Mesendoderm (in vitro differentiated cells): ENCODE measurements around the gene GALNT7.

ENCODE experiments used
- DNase-seq: peaks from one replicate; pipeline ENCODE4 v3.0.0; 2013
- H2AK5ac ChIP-seq: 2 replicates; pipeline ENCODE4 v1.6.1; 2013; ENCODE audit warnings: low read length, inconsistent platforms
- H2BK120ac ChIP-seq: 2 replicates; pipeline ENCODE4 v1.6.1; 2013; ENCODE audit warnings: low read depth, mild to moderate bottlenecking, low read length, moderate library complexity, mixed read lengths
- H2BK15ac ChIP-seq: replicated peaks from 2 replicates; pipeline ENCODE4 v1.6.1; 2013; ENCODE audit warnings: low read depth, mild to moderate bottlenecking, moderate library complexity
- H2BK5ac ChIP-seq: 2 replicates; pipeline ENCODE4 v1.6.1; 2013; ENCODE audit warnings: low read length, inconsistent platforms
- H3K18ac ChIP-seq: 2 replicates; pipeline ENCODE4 v1.6.1; 2013; ENCODE audit warnings: mild to moderate bottlenecking, low read length, mixed read lengths
- H3K23ac ChIP-seq: one replicate; pipeline ENCODE4 v1.6.1; 2013; ENCODE audit warnings: low read length
- H3K27ac ChIP-seq: 2 replicates; pipeline ENCODE4 v1.5.1; 2013; ENCODE audit warnings: low read depth, mild to moderate bottlenecking, inconsistent platforms, low read length, moderate library complexity
- H3K27me3 ChIP-seq: 2 replicates; pipeline ENCODE4 v1.6.1; 2013; ENCODE audit warnings: low read length, control low read depth, mild to moderate bottlenecking, inconsistent platforms; ENCODE audit not compliant: insufficient read depth, poor library complexity
- H3K36me3 ChIP-seq: 2 replicates; pipeline ENCODE4 v1.6.1; 2013; ENCODE audit warnings: low read length, inconsistent platforms; ENCODE audit not compliant: control insufficient read depth, insufficient read depth
- H3K4ac ChIP-seq: one replicate; pipeline ENCODE4 v1.6.1; 2013; ENCODE audit warnings: low read depth, mild to moderate bottlenecking, low read length, moderate library complexity
- H3K4me1 ChIP-seq: 2 replicates; pipeline ENCODE4 v1.6.1; 2013; ENCODE audit warnings: low read depth, low read length, inconsistent platforms; ENCODE audit not compliant: control insufficient read depth
- H3K4me2 ChIP-seq: 2 replicates; pipeline ENCODE4 v1.6.1; 2013; ENCODE audit warnings: low read length
- H3K4me3 ChIP-seq: 2 replicates; pipeline ENCODE4 v1.5.1; 2013; ENCODE audit warnings: mild to moderate bottlenecking, low read length
- H3K56ac ChIP-seq: one replicate; pipeline ENCODE4 v1.6.1; 2013; ENCODE audit warnings: low read length
- H3K79me1 ChIP-seq: 2 replicates; pipeline ENCODE4 v1.6.1; 2013; ENCODE audit warnings: low read length, inconsistent platforms
- H3K79me2 ChIP-seq: 2 replicates; pipeline ENCODE4 v1.6.1; 2013; ENCODE audit warnings: mild to moderate bottlenecking, low read length; ENCODE audit not compliant: control insufficient read depth, insufficient read depth
- H3K9ac ChIP-seq: 2 replicates; pipeline ENCODE4 v1.6.1; 2013; ENCODE audit warnings: low read length, inconsistent platforms
- H4K5ac ChIP-seq: one replicate; pipeline ENCODE4 v1.6.1; 2013; ENCODE audit warnings: low read length
- H4K8ac ChIP-seq: one replicate; pipeline ENCODE4 v1.6.1; 2013; ENCODE audit warnings: low read depth, mild to moderate bottlenecking, control low read depth, low read length, moderate library complexity
- WGBS: extraction: QIAGEN DNeasy Blood & Tissue Kit; methylation state at CpG from one replicate; pipeline ENCODE4 v1.1.7; 2013; ENCODE audit warnings: low lambda C conversion rate, missing lambda C conversion rate; ENCODE audit not compliant: insufficient coverage; ENCODE audit errors: extremely low coverage; 5-methylcytosine and 5-hydroxymethylcytosine counted together

Gene GALNT7

DNA sequence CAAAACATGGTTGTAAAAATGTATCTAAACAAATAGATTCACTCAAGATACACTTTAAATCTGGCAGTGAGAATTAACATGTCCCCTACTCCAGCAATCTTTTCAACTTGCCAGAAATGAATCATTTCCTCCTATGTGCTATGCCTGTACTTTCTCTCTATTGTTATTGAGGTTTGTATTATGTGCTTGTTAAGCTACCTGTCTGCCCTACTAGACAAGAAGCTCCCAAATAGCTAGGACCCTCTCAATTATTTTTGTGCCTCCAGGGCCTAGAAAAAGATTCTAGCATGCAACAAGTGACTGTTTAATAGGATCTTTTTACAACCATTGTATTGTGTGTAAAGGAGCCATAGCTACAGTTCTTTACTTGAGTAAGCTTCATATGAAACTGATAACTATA lies 198.7 kb downstream of the GALNT7 start:
- Histone ChIP-seq H2BK120ac (no peak overlapping the region), H3K18ac (no peak overlapping the region), H2BK5ac (no peak overlapping the region), H3K4me1 (no peaks in the 10 kb centered on the region), H3K4ac (no peak overlapping the region), H3K36me3 (no peaks in the 10 kb centered on the region), H3K27ac (no peak overlapping the region), H3K56ac (no peak overlapping the region), H4K8ac (no peak overlapping the region), H2AK5ac (no peak overlapping the region), H3K4me3 (no peak overlapping the region), H3K4me2 (no peak overlapping the region), H2BK15ac (no peak overlapping the region), H4K5ac (no peak overlapping the region), H3K27me3 (no peaks in the 10 kb centered on the region), H3K79me1 (no peaks in the 10 kb centered on the region), H3K9ac (no peak overlapping the region), H3K23ac (no peak overlapping the region), H3K79me2 (no peaks in the 10 kb centered on the region)
- DNase-seq: no peak

DNA sequence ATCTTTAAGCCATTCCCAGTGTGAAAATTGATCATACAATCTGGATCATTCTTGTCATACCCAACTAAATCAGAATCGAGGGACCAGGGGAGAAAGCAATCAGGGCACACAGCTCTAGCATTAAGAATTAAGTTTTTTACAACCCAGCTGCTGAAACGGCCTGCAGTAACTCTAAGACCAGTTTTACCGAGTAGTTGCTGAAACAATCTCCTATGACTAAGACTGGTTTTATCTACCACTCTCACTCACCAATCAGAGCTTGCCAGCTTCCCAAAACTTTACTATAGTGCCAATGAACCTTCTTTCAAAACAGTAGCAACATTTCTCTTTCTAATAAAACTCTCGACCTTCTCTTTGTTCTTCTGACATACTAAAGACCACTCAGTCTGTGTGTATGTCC lies 199.3 kb downstream of the GALNT7 start:
- H3K4ac ChIP-seq: no peak overlapping the region
- H2AK5ac ChIP-seq: no peak overlapping the region
- no peak overlapping the region for H2BK15ac ChIP-seq
- no peak overlapping the region for H3K9ac ChIP-seq
- DNase-seq: no peak
- H4K5ac ChIP-seq: no peak overlapping the region
- H3K27ac ChIP-seq: no peak overlapping the region
- H2BK120ac ChIP-seq: no peak overlapping the region
- H3K4me1 ChIP-seq: no peaks in the 10 kb centered on the region
- no peaks in the 10 kb centered on the region for H3K27me3 ChIP-seq
- H2BK5ac ChIP-seq: no peak overlapping the region
- 100% methylated on average over 1 of the region's 4 CpGs for WGBS
- no peak overlapping the region for H3K4me3 ChIP-seq
- no peak overlapping the region for H3K18ac ChIP-seq
- no peak overlapping the region for H4K8ac ChIP-seq
- H3K23ac ChIP-seq: no peak overlapping the region
- no peak overlapping the region for H3K4me2 ChIP-seq
- H3K79me2 ChIP-seq: no peaks in the 10 kb centered on the region
- H3K79me1 ChIP-seq: no peaks in the 10 kb centered on the region
- H3K36me3 ChIP-seq: no peaks in the 10 kb centered on the region
- no peak overlapping the region for H3K56ac ChIP-seq

DNA sequence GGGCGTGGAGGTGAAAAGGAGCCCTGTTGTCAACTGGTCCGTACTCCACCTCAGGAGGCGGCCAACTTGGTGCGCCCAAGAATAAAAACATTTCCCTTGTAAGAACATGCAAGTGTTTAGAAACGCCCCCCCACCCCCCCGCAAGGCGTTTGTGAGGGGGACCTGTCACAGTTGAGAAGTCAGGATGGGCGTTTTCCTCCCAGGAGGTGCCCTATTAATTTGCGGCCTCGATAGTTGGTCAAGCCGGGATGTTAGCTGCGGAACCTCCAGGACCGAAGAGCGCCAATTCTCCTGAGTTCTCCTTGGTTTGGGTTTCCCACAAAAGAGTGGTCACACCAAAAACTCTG lies 201.5 kb downstream of the GALNT7 start:
- H3K4me1 ChIP-seq: no peaks in the 10 kb centered on the region
- H3K36me3 ChIP-seq: no peaks in the 10 kb centered on the region
- H3K27me3 ChIP-seq: no peaks in the 10 kb centered on the region
- H3K4ac ChIP-seq: no peak overlapping the region
- no CpG with 5 or more reads among the region's 14 CpGs for WGBS
- no peak for DNase-seq
- no peak overlapping the region for H2BK5ac ChIP-seq
- H3K9ac ChIP-seq: peak overlapping the region; percentile 78
- H3K23ac ChIP-seq: no peak overlapping the region
- H3K79me1 ChIP-seq: no peaks in the 10 kb centered on the region
- peak overlapping the region; percentile 41 for H3K18ac ChIP-seq
- peak overlapping the region; percentile 73 for H3K4me2 ChIP-seq
- H3K79me2 ChIP-seq: no peaks in the 10 kb centered on the region
- no peak overlapping the region for H2BK120ac ChIP-seq
- no peak overlapping the region for H4K5ac ChIP-seq
- H2BK15ac ChIP-seq: no peak overlapping the region
- H3K27ac ChIP-seq: peak overlapping the region; percentile 38
- H3K56ac ChIP-seq: peak overlapping the region; percentile 85
- peak overlapping the region; percentile 64 for H3K4me3 ChIP-seq
- H2AK5ac ChIP-seq: no peak overlapping the region
- H4K8ac ChIP-seq: no peak overlapping the region

DNA sequence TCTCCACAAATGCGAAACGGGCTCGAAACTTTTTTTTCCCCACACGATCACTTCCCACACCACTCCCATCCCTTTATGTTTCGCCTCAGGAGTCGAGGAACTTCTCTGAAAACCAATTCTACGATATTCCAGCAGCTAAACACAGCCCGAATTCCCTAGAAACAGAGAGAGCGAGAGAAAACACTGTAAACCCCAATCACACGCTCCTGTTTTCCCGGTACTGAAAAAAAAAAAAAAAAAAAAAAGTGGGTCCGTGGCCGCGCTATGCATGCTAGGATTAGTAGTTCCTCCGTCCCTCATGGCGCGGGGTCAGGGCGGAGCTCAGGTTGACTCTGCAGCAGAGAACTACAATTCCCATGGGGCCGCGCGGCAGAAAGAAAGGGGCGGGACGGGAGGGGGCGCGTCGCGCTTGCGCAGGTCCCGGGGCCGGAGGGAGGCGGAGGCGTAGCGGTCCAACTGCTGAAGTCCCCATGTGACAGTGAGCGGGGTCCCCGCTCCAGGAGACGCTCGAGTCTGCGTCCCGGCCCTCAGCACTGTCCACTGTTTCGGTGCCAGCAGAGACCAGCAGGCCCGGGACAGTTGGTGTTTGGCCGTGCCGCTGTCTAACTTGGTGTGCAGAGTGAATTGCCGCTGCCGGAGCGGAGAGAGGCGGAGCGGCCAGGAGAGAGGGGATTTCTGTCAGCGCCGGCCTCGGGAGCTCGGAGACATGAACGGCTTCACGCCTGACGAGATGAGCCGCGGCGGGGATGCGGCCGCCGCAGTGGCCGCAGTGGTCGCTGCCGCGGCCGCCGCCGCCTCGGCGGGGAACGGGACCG lies 202.1 kb downstream of the GALNT7 start, which contains the start of gene SAP30:
Gene SAP30, plus strand, starts transcription at position 478 of the 815 bp plus-strand sequence. Its CDS starts 229 bp downstream, at position 707.
- no CpG with 5 or more reads among the region's 72 CpGs for WGBS
- Histone ChIP-seq H3K27me3 (no peaks in the 10 kb centered on the region), H3K4me3 (peak within 1 kb of the TSS; percentile 64), H3K18ac (peak within 1 kb of the TSS; percentile 41), H3K4ac (no peak within 1 kb of the TSS), H3K27ac (peak within 1 kb of the TSS; percentile 76), H3K36me3 (no peaks in the 10 kb centered on the region), H2BK5ac (no peak within 1 kb of the TSS), H4K5ac (no peak within 1 kb of the TSS), H3K4me1 (no peaks in the 10 kb centered on the region), H3K23ac (no peak within 1 kb of the TSS), H3K79me1 (no peaks in the 10 kb centered on the region), H2BK15ac (no peak within 1 kb of the TSS), H3K4me2 (peak within 1 kb of the TSS; percentile 84), H2BK120ac (no peak within 1 kb of the TSS), H3K9ac (peak within 1 kb of the TSS; percentile 88), H3K79me2 (no peaks in the 10 kb centered on the region), H4K8ac (no peak within 1 kb of the TSS), H2AK5ac (no peak within 1 kb of the TSS), H3K56ac (peak within 1 kb of the TSS; percentile 93)
- peak; percentile 99 for DNase-seq

DNA sequence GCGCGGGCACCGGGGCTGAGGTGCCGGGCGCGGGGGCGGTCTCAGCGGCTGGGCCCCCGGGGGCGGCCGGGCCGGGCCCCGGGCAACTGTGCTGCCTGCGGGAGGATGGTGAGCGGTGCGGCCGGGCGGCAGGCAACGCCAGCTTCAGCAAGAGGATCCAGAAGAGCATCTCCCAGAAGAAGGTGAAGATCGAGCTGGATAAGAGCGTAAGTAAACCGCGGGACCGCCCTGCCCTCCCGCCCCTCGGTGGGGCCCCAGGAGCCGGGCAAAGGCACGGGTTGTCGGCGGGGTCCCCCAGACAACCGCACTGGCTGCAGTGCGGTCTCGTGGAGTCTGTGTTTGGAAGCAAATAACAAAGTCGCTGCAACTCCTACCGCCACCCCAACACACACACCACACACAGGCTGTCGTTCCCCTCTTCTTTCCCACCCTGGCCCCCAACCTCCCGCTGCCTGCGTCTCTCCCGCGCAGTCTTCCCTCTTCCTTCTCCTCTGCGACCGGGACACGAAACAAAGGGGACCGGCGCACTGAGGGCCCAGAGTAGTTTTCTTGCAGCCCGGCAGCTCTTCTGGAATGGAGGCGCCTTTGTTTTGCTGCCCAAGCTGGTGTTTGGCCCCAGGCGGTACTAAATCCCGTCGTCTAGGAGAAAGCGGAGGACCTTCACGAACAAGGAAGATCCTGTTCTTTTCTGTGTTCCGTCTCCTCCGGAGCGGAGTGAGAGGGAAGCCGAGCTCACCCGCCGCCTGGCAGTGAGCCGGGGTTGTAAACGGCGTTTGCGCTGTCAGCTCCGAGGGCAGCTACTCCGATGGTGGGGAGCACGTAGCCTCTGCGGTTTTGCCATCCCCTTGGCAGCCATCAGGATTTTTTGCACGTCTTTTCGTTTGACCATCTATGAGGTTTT lies 202.9 kb downstream of the GALNT7 start:
- no CpG with 5 or more reads among the region's 68 CpGs for WGBS
- H3K4me1 ChIP-seq: no peaks in the 10 kb centered on the region

More for the DNA sequence above, 202.9 kb downstream of the GALNT7 start:
- Histone ChIP-seq H2BK15ac (no peak overlapping the region), H3K27ac (peak overlapping the region; percentile 76), H3K27me3 (no peaks in the 10 kb centered on the region), H3K4ac (no peak overlapping the region), H4K5ac (no peak overlapping the region), H3K79me1 (no peaks in the 10 kb centered on the region), H3K4me3 (peak overlapping the region; percentile 54), H2BK120ac (no peak overlapping the region), H4K8ac (no peak overlapping the region), H3K23ac (no peak overlapping the region), H3K9ac (peak overlapping the region; percentile 88), H3K18ac (no peak overlapping the region), H3K4me2 (peak overlapping the region; percentile 84), H3K36me3 (no peaks in the 10 kb centered on the region), H3K79me2 (no peaks in the 10 kb centered on the region), H3K56ac (peak overlapping the region; percentile 93), H2AK5ac (no peak overlapping the region), H2BK5ac (no peak overlapping the region)
- DNase-seq: peak; percentile 84
